Hippocampal formation (tissue), 2 donors: Measurements from ENCODE around the gene PTPRN.
"Not testable (repeated sequence)": the region's sequence is repeated elsewhere in the genome, so short reads cannot be mapped to it uniquely, and the experiment has no call there.

ENCODE experiments used
- DNase-seq, 2 donors: peaks; one replicate each; lab custom pipeline; 2025; lab: John Stamatoyannopoulos, UW

The PTPRN gene

DNA sequence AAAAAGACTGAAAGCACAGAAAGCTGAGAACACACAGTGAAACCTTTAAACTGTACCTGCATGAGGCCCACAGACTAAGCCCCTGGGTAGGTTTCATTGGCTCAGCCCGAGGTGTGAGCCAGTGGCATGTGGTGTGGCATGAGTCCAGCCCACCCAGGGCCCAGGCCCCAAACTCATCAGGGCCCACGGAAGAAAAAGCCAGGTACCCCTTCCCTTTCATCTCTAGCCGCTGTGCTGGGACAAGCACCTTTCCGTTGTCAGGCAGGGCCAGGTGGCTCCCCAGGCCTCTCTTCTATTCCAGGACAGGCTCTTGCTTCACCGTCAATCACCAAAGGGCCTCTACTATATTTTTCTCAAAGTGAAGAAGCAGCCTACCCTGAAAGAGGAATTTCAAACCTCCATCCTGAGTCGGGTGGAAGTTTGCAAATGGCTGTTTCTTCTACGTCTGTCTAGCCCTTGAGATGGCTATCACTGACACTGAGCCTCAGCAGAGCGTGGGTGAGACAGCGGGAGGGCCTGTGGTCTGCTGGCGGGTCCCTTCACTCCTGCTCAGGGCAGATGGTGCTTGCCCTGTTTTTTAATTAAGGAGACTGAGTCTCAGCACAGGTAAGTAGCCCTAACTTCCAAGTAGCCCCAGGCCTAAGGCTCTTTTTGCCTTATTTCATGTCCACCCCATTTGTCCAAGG, 21.5 kb downstream of the PTPRN start:
- no peak for DNase-seq

DNA sequence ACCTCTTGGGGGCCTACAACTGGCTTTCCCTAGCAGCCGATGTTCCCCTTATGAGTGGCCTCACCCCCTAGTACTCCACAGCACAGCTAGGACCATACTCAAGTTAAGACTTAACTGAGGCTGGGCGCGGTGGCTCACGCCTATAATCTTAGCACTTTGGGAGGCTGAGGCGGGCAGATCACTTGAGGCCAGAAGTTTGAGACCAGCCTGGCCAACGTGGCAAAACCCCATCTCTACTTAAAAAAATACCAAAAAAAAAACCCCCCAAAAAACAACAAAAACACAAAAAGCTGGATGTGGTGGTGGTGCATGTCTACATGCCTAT, 22.1 kb downstream of the PTPRN start:
- not testable (repeated sequence) for DNase-seq

DNA sequence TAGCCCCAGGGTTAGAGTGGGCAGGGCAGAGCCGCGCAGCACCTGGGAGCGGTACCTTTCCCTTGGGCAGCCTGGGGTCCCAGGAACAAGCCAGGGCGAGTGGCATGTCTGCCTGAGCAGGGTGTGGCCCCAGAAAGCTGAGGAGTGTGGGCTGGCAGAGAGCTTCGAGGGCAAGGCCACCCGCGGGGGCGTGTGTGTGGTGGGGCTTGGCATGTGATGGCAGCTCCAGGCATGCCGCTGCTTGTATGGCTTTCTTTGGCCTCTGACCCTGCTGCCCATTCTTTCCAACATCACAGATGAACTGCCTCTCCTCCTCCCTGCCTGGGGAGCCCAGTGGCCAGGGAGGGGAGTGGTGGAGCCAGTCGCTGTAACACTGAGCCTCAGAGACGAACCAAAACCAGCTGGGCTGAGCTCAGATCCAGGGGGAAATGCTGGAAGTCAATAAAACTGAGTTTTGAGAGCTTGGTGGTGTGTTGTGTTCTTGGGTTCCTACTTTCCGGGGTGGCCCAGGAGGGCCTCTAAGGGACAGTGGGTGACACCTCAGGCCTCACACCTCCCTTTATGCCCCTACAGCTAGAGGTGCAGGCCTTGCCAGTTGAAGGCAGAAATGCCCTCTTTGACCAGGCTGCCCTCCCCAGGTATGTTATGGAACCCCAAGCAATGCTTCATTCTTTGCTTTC, 22.6 kb downstream of the PTPRN start:
- peak; percentile 28 to 55 for DNase-seq

DNA sequence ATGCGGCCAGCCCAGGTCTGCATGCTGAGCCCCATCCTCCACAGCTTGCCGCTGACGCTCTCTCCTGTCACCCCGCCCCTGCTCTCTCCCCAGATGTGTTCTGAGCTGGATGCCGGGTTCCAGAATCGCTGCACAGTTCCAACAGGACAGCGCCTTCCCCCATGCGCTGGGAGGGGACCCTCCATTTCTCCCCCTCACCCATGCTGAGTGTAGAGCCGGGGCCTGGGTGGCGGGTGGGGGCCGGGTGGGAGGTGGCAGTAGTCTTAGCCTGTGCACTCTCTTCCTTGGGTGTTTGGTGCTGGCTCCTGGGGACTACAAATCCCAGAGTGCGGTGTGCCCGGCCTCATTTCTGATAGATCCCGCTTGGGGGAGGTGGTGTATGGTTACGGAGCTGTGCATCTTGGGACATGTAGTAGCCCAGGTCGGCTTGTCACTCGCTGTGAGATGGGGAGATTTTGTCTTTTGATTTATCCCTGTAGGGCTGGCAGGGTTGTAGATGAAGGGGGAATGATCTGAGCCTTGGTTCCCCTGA, 23.2 kb downstream of the PTPRN start:
- peak; percentile 55 to 56 for DNase-seq

DNA sequence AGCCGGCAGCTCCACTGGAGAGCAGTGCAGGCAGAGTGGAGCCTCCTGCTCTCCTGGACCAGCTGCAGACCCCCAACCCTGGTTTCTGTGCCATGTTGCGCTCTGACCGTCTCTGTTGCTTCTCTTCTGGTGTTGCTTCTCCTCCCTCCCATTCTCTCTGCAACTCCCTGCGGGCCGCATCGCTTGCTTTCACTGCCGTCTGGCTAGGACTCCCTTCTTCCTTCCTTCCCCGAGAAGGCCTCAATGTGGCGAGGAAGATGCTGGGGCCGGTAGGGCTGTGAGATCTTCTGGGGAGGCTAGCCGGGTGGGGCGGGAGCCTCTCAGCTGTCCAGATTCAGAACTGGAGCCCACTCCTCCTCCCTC, 23.8 kb downstream of the PTPRN start:
- no peak for DNase-seq

DNA sequence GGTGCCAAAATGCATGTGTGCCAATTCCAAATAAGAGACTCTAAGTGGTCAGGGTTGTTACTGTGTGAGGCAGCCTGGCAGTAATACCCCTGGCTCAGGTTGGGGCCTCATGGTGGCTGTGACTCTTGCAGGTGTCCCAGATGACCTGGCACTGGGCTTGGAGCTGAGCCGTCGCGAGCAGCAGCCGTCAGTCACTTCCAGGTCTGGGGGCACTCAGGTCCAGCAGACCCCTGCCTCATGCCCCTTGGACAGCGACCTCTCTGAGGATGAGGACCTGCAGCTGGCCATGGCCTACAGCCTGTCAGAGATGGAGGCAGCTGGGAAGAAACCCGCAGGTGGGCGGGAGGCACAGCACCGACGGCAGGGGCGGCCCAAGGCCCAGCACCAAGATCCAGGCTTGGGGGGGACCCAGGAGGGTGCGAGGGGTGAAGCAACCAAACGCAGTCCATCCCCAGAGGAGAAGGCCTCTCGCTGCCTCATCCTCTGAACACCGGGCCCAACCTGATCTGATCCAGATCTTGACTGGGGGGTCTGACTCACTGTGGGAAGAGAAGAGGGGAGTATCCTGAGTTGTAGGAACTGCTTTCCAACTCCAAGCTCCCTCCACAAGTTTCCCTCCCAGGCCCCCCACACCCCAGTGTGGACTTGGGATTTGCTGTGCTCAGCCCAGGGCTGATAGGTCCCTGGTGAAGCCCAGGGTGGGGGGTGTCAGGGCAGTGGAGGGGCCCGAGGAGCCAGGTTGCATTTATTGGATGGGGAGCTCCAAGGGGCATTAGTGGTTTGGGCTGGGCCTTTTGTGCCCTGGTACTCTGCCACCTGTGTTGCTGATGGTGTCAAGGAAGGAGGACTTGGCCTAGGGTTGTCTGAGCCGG, 24.5 kb downstream of the PTPRN start:
- DNase-seq, result no peak

DNA sequence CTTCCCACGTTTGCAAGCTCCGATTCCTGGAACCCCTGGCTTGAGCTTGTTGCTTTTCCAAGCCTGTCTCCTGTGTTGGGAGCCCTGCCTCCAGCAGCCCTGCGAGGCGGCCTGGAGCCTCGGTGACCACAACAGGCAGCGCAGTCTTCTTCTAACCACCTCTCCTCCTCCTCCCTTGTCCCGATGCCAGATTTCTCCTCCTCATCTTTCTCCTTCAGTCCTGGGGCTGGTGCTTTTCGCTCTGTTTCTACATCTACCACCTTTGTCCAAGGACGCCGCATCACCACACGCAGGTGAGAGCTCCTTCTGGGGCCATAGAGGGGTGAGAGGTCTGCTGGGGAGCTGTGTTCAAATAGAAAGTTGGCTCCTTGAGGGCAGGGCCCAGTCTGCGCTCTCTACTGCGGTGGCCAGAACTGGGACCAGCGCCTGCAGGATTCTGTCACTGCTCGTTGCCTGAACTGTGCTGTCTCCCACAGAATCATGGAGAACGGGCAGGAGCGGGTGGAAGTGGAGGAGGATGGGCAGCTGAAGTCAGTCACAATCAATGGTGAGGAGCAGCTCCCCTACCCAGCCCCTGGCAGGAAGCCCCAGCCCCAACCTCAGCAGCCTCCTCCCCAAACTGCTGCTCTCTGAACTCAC, 26.1 kb downstream of the PTPRN start:
- DNase-seq, result peak in 1 of 2 donors; percentile 54

DNA sequence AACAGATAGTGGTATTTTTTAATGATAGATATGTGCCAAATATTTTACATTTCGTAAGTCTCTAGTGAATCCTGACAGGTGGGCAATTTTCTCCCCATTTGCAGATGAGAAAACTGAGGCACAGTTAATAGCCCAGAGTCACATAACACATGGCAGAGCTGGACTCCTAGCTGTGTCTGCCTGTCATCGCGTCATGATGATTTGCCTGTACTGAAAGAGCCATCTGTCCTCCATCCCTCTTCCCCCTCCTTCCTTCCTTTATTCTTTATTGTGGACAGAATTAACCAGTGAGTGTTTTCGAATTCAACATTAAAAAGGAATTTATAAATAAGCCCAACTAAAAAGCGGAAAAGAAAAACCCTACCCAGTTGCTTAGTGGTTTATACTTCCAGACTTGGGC, 26.8 kb downstream of the PTPRN start:
- peak; percentile 26 to 90 for DNase-seq

DNA sequence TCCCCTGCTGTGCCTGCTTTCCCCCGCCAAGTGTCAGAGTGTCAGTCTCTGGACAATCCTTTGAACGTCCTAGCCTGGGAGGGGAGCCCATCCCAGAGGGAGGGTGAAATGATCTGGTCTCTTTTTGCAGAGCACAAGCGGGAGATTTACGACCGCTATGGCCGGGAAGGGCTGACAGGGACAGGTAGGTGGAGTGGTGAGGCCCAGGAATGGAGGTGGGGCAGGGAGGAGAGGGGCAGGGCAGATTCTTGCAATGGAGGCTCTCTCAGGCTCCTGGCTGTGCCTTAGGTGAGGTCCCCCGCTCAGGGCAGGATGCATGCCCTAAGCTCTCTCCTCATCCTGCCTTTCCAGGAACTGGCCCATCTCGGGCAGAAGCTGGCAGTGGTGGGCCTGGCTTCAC, 27.6 kb downstream of the PTPRN start:
- DNase-seq, result no peak

DNA sequence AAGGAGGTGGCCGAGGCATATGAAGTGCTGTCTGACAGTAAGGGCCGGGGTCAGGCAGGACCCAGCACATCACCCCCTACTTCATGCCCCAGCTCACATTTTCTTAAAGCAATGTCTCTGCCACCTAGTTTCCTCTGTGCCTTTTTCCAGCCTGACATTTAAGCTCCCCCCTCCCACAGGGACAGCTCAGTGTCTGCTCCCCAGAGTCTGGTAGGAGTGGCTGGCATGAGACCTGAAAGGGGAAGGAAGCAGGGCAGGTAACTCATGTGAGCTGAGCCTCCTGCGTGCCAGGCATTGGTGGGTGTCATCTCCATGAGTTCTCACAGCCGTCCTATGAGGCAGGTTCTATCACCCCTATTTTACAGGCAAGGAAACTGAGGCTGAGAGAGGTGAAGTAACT, 28.6 kb downstream of the PTPRN start:
- DNase-seq, result no peak

DNA sequence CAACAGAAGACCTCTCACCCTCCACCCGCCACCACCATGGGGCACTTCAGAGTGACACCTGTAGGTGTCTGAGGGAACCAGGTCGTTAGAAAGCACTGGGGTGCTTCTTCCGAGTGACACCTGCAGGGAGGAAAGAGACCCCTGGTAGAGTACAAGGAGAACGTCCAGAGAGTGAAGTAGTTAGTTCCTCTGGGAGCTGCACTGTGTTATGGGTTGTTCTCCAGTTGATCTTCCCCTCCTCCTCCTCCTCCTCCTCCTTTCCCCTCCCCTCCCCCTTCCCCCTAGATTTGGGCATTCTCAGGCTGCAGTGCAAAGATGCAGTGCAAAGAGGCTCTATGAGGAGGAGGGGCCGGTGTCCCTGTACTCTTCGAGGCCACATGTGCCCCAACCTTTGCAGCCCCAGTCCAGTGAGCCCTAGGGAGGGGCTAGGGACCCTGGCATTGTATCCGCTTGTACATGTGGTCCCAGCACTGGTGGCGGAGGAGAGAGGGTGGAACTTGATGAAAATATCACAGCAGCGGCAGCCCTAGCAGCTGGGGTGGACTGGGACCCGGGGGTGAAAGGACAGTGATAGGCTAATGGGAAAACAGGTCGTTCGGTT, 29.2 kb downstream of the PTPRN start:
- no peak for DNase-seq

DNA sequence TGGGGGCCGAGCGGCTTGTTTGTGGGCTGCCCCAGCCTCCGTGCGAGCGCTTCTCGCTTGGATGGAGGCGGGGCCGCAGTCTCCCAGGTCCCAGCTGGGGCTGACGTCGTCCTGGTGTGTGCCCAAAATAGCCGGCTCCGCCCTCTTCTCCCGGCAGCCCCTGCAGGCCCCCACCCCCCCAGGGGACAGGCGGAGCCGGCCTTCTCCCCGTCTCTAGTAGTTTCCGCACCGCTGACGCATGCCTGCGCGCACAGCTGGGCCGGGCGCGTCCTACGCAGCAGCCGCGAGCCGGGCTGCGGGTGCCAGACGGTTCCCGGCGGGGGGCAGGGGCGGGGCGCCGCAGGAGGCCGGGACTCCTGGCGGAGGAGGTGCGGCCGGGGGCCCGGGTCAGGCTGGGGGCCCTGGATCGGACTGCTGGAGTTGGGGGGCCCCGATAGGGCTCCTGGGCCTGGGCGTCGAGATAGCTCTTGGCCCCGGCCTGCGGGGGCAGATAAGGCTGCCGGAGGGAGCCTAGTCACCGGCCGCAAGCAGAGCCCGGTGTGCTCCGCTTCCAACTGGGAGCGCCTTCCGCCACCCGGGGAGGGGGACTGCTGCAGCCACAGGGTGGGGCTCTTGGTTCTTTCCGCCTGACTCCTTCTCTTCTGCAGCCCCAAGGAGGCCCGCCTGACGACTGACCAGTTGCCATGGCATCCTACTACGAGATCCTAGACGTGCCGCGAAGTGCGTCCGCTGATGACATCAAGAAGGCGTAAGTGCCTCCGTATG, 29.9 kb downstream of the PTPRN start, which contains the start of gene DNAJB2:
TSS of gene DNAJB2 (plus strand) at position 216 of the 765 bp plus-strand sequence. CDS start at position 684, 468 bp downstream.
- peak; percentile 96 to 98 for DNase-seq

DNA sequence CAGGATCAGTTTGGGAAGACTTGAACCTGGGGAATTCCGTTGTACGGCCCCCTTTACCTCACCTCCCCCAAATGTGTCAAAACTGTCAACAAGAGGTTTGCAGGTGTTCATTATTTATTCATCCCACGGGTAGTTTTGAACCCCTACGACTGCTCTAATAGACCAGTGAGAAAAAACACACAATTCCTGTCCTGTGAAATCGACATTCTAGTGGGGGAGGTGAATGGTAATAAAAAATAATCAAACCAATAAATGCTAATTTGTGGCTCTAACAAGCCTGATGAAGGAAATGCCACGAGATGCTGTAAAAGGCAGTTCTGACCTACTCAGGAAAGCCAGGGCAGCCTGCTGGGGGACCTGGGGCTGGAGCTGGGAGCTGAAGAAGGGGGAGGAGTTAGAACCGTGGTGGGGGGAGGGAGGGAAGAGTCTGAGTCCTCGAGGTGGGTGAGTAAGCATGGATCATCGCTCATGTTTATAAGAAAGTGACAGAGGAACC, 30.5 kb downstream of the PTPRN start:
- DNase-seq, result no peak

DNA sequence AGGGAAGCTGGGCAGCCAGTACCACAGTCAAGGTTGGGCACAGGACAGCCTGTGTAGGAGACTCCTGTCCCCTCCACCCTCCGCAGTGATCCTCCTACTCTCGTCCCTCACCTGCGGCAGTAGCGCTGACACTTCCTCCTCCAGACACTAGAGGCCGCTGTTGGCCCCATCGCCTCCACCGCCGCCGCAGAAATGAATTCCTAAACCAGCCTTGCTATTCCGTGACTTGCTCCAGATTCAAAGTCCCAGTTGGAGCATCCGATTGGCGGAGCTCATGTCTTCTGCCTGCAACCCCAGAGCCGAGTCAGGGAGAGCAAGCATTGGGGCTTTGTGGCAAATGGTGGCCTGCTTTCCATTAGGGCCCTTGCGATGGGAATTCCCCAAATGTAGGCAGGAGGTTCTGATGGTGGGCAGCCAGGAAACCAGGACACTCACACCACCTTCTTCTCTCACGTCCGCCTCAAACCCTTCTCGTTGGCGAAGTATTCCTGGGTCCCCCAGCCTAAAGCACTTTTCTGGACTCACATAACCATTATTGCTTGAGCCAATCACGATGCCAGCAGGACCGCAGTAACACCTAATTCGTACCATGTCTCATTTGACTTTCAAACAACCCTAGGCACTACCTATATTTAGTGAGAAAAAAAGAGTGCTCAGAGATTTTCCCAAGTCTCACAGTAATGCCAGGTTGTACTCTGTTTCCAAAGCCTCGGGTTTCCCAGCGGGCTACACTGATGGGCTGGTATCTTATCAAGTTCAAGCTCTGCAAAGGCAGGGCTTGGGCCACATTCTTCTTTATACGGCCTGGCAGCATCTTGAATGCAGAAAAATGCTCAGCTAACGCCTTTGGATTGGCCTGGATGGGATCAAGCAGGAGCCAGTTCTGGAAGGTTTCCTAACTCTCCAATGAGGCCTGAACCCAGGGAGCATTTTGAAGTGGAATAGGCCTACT, 31.2 kb downstream of the PTPRN start:
- DNase-seq, result peak; percentile 79 to 81

DNA sequence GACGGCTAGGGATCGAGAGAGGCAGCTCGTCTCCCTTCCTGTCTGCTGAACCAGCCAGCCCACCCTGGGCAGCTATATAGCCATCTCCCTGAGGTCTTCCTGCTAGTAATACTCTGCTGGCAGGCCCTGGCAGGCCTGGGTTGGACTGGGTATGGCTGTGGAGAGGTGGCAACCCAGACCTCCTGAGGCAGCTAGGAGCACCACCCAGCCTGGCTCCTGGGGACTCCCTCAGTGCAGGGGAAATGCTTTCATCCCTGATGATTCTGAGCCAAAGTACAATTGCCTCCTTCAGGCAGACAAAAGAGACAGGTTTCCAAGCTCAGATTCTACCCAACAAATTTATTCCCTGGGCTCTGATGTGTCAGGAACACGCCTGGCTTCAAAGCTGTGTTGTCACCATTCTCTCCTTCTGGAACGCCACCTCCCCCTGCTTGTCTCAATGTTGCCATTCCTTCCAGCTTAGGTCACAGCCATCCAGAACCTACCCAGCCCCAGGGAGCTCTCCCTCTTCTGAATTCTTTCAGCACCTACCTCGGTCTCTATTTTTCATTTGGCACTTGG, 34.8 kb downstream of the PTPRN start:
- no peak for DNase-seq

DNA sequence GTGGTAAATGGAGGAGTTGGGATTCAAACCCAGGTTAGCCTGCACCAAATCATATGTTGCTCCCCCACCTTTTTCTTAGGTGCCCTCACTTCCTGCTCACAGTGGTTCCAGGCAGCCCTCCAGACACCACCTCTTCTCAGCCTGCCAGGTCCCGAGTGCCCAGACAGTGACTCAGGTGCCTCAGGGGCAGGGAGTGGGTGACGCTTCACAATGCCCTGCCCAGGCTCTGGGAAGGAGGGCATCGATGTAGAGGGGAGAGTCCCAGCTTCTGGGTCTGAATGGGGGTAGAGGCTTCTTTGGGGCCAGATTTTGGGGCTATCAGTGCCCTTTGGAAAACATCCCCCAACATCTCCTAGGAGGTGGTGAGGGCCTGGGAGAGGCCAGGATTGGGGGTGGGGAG, 35.3 kb downstream of the PTPRN start:
- DNase-seq, result no peak

DNA sequence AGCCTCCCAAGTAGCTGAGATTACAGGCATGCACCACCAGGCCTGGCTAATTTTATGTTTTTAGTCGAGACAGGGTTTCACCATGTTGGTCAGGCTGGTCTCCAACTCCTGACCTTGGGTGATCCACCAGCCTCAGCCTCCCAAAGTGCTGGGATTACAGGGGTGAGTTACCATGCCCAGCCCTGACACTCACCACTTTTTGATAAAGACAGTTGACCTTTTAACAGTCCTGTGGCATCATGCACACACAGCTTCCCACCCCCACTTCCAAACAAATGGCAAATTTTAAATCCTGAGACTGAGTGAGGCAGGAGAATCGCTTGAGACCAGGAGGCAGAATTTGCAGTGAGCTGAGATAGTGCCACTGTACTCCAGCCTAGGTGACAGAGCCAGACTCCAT, 36.2 kb downstream of the PTPRN start:
- no peak for DNase-seq

DNA sequence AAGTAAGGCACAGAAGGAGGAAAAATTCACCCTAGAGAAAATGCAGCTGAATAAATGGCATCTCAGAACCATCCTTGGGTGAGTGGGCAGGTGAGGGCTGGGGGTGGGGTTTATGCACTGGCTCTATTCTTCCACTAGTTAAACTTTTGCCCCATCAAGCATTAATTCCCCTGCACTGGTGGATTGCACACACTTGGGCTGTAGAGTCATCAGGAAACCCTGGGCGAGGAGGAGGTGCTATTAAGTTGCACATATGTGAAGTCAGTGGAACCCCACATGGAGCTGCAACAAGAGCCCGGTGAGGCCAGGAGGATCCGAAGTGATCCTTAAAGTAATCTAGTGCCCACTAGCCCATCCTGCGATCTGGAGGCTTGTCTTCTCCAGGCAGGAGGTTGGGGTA, 36.8 kb downstream of the PTPRN start:
- DNase-seq, result no peak

DNA sequence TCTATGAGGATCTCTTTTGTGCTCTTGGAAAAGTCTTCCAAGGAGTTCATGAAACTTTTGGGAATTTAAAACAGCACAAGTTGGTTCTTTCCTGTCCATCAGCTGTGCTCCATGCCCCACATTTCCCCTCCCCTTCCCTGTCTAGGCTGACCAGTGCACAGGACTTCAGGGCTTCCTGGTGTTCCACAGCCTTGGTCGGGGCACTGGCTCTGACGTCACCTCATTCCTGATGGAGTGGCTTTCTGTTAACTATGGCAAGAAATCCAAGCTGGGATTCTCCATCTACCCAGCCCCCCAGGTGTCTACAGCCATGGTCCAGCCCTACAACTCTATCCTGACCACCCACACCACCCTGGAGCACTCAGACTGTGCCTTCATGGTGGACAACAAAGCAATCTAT, 38.2 kb downstream of the PTPRN start:
- DNase-seq, result no peak
